HEK293 (cell line): ENCODE results near the gene SLC38A10.

Experiments used
- CTCF ChIP-seq: fragments of 450-650 bp; formaldehyde crosslinking; IDR thresholded peaks from 2 replicates; pipeline ENCODE4 v1.5.1; 2016; ENCODE audit warnings: missing biosample characterization, missing genetic modification characterization
- PBX3 ChIP-seq: sonication (generic); formaldehyde crosslinking; IDR thresholded peaks from 2 replicates; pipeline ENCODE4 v1.8.1; 2022; ENCODE audit warnings: mild to moderate bottlenecking, moderate library complexity, missing genetic modification reagents
- REPIN1 ChIP-seq: fragments of 450-650 bp; formaldehyde crosslinking; IDR thresholded peaks from 2 replicates; pipeline ENCODE4 v1.5.1; 2017; ENCODE audit warnings: missing biosample characterization, missing genetic modification characterization, low read depth
- TCF7L2 ChIP-seq: IDR thresholded peaks from 2 replicates; pipeline ENCODE4 v1.6.1; 2011; ENCODE audit warnings: low read depth, mild to moderate bottlenecking, inconsistent platforms, low read length, moderate library complexity, borderline replicate concordance
- ZBTB49 ChIP-seq: fragments of 450-650 bp; formaldehyde crosslinking; IDR thresholded peaks from 2 replicates; pipeline ENCODE4 v1.5.1; 2016; ENCODE audit warnings: missing biosample characterization, missing genetic modification characterization, low read depth
- ZNF169 ChIP-seq: fragments of 450-650 bp; formaldehyde crosslinking; IDR thresholded peaks from 2 replicates; pipeline ENCODE4 v1.5.1; 2016; ENCODE audit warnings: missing biosample characterization, missing genetic modification characterization

GRCh38 chr17:81332914-81333528 lies 37.9 kb upstream of the SLC38A10 start:
- TF ChIP-seq CTCF = no peak
- no peak for TF ChIP-seq REPIN1 (tag by site-specific recombination)
- no peak for TF ChIP-seq ZBTB49
- no peak for TF ChIP-seq TCF7L2
- no peak for TF ChIP-seq ZNF169 (tag by site-specific recombination)
- no peak for TF ChIP-seq PBX3 (CRISPR knock-in tag)
